Brain pericyte (primary cell): ENCODE results near the gene L3MBTL4.
"Not testable (repeated sequence)": the region's sequence is repeated elsewhere in the genome, so short reads cannot be mapped to it uniquely, and the experiment has no call there.

Source experiments
- DNase-seq: peaks from one replicate; pipeline ENCODE4 v3.0.0-alpha.2; 2012; ENCODE audit warnings: low read depth, low spot score

L3MBTL4 gene

GRCh38 chr18:6414723-6415417, at the start of gene L3MBTL4:
Gene L3MBTL4, minus strand, starts transcription at chr18:6414911. Its CDS starts 103,286 bp downstream, at chr18:6311625.
- no peak for DNase-seq

- no peak for DNase-seq
Measured at GRCh38 chr18:6452194-6452593, 37.5 kb upstream of the L3MBTL4 start.

GRCh38 chr18:6449213-6449612, 34.5 kb upstream of the L3MBTL4 start:
- DNase-seq, result no peak

GRCh38 chr18:6444466-6445228, 29.9 kb upstream of the L3MBTL4 start:
- no peak for DNase-seq

GRCh38 chr18:6441200-6441599, 26.5 kb upstream of the L3MBTL4 start:
- DNase-seq, result no peak

GRCh38 chr18:6437937-6438818, 23.5 kb upstream of the L3MBTL4 start:
- no peak for DNase-seq

GRCh38 chr18:6435731-6436130, 21.0 kb upstream of the L3MBTL4 start:
- no peak for DNase-seq

- no peak for DNase-seq
Measured at GRCh38 chr18:6434987-6435709, 20.4 kb upstream of the L3MBTL4 start.

- no peak for DNase-seq
Measured at GRCh38 chr18:6434481-6434880, 19.8 kb upstream of the L3MBTL4 start.

GRCh38 chr18:6431659-6432318, 17.1 kb upstream of the L3MBTL4 start:
- DNase-seq, result no peak

GRCh38 chr18:6428851-6429395, 14.2 kb upstream of the L3MBTL4 start:
- no peak for DNase-seq

- no peak for DNase-seq
Measured at GRCh38 chr18:6427286-6427685, 12.6 kb upstream of the L3MBTL4 start.

GRCh38 chr18:6423289-6423688, 8.6 kb upstream of the L3MBTL4 start:
- DNase-seq, result no peak

GRCh38 chr18:6414118-6414722, 491 bp downstream of the L3MBTL4 start:
- no peak for DNase-seq

GRCh38 chr18:6413579-6414117, 1.1 kb downstream of the L3MBTL4 start:
- DNase-seq, result no peak

GRCh38 chr18:6412933-6413472, 1.7 kb downstream of the L3MBTL4 start:
- no peak for DNase-seq

- no peak for DNase-seq
Measured at GRCh38 chr18:6411382-6411781, 3.3 kb downstream of the L3MBTL4 start.

- DNase-seq, result no peak
Measured at GRCh38 chr18:6409933-6410332, 4.8 kb downstream of the L3MBTL4 start.

GRCh38 chr18:6408543-6408942, 6.2 kb downstream of the L3MBTL4 start:
- not testable (repeated sequence) for DNase-seq
